HT-29 (cell line): ENCODE data around the gene KLHL29. TPM values are rescaled to one million over a fixed set of nuclear protein-coding genes. Genes with fewer than 3 reads are reported as not detected.
A peak's percentile ranks its signal among the peaks of the same experiment; 100 is the strongest.

Experiments used
- DNase-seq: peaks from one replicate; pipeline ENCODE4 v3.0.0-alpha.2; 2015; ENCODE audit warnings: low spot score
- total RNA-seq: library from RNA; depleted of rRNA; stranded (reverse); fragments of >200 nt; shearing (Covaris generic); gene quantifications from 2 replicates; pipeline ENCODE4 v1.2.3, GENCODE V29; 2014

Gene KLHL29
- total RNA-seq, 1 experiment from 2014 or later = 0.18 TPM

GRCh38 chr2:23548143-23548769 is 163.3 kb downstream of the KLHL29 start:
- no peak for DNase-seq

- no peak for DNase-seq
These were observed 164.1 kb downstream of the KLHL29 start for GRCh38 chr2:23549051-23549450.

- DNase-seq = no peak
These were observed 165.0 kb downstream of the KLHL29 start for GRCh38 chr2:23549821-23550530.

- DNase-seq = no peak
These were observed 165.6 kb downstream of the KLHL29 start for GRCh38 chr2:23550553-23550952.

- no peak for DNase-seq
These were observed 166.9 kb downstream of the KLHL29 start for GRCh38 chr2:23551875-23552274.

GRCh38 chr2:23553561-23553960 is 168.6 kb downstream of the KLHL29 start:
- DNase-seq = no peak

- no peak for DNase-seq
These were observed 169.2 kb downstream of the KLHL29 start for GRCh38 chr2:23554054-23554697.

GRCh38 chr2:23555944-23556343 is 171.0 kb downstream of the KLHL29 start:
- no peak for DNase-seq

- no peak for DNase-seq
These were observed 171.9 kb downstream of the KLHL29 start for GRCh38 chr2:23556929-23557328.

GRCh38 chr2:23557455-23557854 is 172.5 kb downstream of the KLHL29 start:
- no peak for DNase-seq

GRCh38 chr2:23559561-23560239 is 174.7 kb downstream of the KLHL29 start:
- no peak for DNase-seq

GRCh38 chr2:23561088-23561487 is 176.1 kb downstream of the KLHL29 start:
- DNase-seq = no peak

GRCh38 chr2:23561544-23561943 is 176.6 kb downstream of the KLHL29 start:
- no peak for DNase-seq

GRCh38 chr2:23562143-23562542 is 177.2 kb downstream of the KLHL29 start:
- no peak for DNase-seq

- no peak for DNase-seq
These were observed 178.2 kb downstream of the KLHL29 start for GRCh38 chr2:23563151-23563550.

- DNase-seq = no peak
These were observed 179.0 kb downstream of the KLHL29 start for GRCh38 chr2:23563673-23564614.

GRCh38 chr2:23564615-23564960 is 179.6 kb downstream of the KLHL29 start:
- DNase-seq = no peak

GRCh38 chr2:23565374-23565773 is 180.4 kb downstream of the KLHL29 start:
- DNase-seq = no peak

- no peak for DNase-seq
These were observed 180.8 kb downstream of the KLHL29 start for GRCh38 chr2:23565814-23566213.

GRCh38 chr2:23566241-23567142 is 181.5 kb downstream of the KLHL29 start:
- DNase-seq = peak; percentile 26
